ENCODE results near the gene CS.

Gene CS

GRCh38 chr12:56247923-56248322 is 52.2 kb downstream of the CS start:
- no peak for DNase-seq (ENCODE audit: low read depth, low spot score)

GRCh38 chr12:56244494-56244893 is 55.6 kb downstream of the CS start:
- DNase-seq (ENCODE audit: low read depth, low spot score) = no peak

- DNase-seq (ENCODE audit: low read depth, low spot score) = no peak
Observed at GRCh38 chr12:56243731-56244181, 56.4 kb downstream of the CS start.

GRCh38 chr12:56242986-56243385 is 57.1 kb downstream of the CS start:
- DNase-seq (ENCODE audit: low read depth, low spot score) = no peak

GRCh38 chr12:56241424-56242303 is 58.5 kb downstream of the CS start:
- DNase-seq (ENCODE audit: low read depth, low spot score) = no peak

- DNase-seq (ENCODE audit: low read depth, low spot score) = no peak
Observed at GRCh38 chr12:56237552-56237951, 62.6 kb downstream of the CS start.

- no peak for DNase-seq (ENCODE audit: low read depth, low spot score)
Observed at GRCh38 chr12:56236985-56237384, 63.1 kb downstream of the CS start.

- no peak for DNase-seq (ENCODE audit: low read depth, low spot score)
Observed at GRCh38 chr12:56236091-56236490, 64.0 kb downstream of the CS start.

- DNase-seq (ENCODE audit: low read depth, low spot score) = no peak
Observed at GRCh38 chr12:56234746-56235436, 65.2 kb downstream of the CS start.

GRCh38 chr12:56231184-56231582 is 68.9 kb downstream of the CS start:
- no peak for DNase-seq (ENCODE audit: low read depth, low spot score)

GRCh38 chr12:56230432-56231183 is 69.5 kb downstream of the CS start:
- no peak for DNase-seq (ENCODE audit: low read depth, low spot score)

GRCh38 chr12:56229916-56230431 is 70.2 kb downstream of the CS start, which contains the start of gene SLC39A5:
SLC39A5 (plus strand) TSS chr12:56230051; CDS start chr12:56231275, 1,224 bp downstream.
- no peak for DNase-seq (ENCODE audit: low read depth, low spot score)

- no peak for DNase-seq (ENCODE audit: low read depth, low spot score)
Observed at GRCh38 chr12:56229082-56229481, 71.0 kb downstream of the CS start.

- no peak for DNase-seq (ENCODE audit: low read depth, low spot score)
Observed at GRCh38 chr12:56224954-56225353, 75.2 kb downstream of the CS start.

- DNase-seq (ENCODE audit: low read depth, low spot score) = peak; percentile 95
Observed at GRCh38 chr12:56224102-56224701, 75.9 kb downstream of the CS start, which contains the start of gene NABP2. NABP2 (plus strand) TSS chr12:56224342; CDS start chr12:56224857, 515 bp downstream.

GRCh38 chr12:56223571-56224101 is 76.5 kb downstream of the CS start:
- DNase-seq (ENCODE audit: low read depth, low spot score) = no peak

GRCh38 chr12:56222531-56222895 is 77.6 kb downstream of the CS start:
- DNase-seq (ENCODE audit: low read depth, low spot score) = no peak

- DNase-seq (ENCODE audit: low read depth, low spot score) = peak; percentile 94
Observed at GRCh38 chr12:56221757-56222530, 78.2 kb downstream of the CS start, which contains the start of gene RNF41. RNF41 (minus strand) TSS chr12:56221922; CDS start chr12:56214047, 7,875 bp downstream.

All from brain pericyte (primary cell).